Germinal center (tissue), 1 donor: ENCODE results near the gene UBE2F.
"Not testable (repeated sequence)": the region's sequence is repeated elsewhere in the genome, so short reads cannot be mapped to it uniquely, and the experiment has no call there.

Source experiments
- DNase-seq: peaks from one replicate; pipeline ENCODE4 v3.0.0; 2012; ENCODE audit warnings: mixed read lengths, low spot score

The UBE2F gene

DNA sequence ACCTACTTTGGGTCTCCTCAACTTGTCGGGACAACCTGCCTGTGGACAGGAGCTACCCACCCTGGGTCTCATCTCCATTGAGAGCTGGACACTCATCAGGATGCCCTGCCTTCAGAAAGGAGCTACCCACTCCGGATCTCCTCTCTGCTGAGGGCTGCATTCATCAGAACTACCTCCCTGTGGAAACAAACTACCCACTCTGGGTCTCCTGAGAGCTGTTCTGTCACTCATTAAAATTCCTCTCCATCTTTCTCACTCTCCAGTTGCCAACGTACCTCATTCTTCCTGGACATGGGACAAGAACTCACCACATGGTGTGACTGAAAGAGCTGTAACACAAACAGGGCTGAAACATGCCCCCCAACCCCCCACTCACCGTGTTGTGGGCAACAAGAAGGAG, 22.5 kb upstream of the UBE2F start:
- DNase-seq, result no peak

DNA sequence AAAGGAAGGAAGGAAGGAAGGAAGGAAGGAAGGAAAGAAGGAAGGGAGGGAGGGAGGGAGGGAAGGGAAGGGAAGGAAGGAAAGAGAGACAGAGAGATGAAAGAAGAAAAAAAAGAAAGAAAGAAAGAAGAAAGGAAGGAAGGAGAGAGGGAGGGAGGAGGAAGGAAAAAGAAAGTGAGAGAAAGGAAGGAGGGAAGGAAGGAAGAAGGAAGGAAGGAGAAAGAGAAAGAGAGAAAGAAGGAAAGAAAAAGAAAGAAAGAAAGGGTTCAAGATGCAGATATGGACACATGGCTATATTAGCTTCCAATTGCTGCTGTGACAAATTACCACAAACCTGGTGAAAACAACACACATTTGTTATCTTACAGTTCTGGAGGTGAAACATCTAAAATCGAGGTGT, 20.4 kb upstream of the UBE2F start:
- no peak for DNase-seq

DNA sequence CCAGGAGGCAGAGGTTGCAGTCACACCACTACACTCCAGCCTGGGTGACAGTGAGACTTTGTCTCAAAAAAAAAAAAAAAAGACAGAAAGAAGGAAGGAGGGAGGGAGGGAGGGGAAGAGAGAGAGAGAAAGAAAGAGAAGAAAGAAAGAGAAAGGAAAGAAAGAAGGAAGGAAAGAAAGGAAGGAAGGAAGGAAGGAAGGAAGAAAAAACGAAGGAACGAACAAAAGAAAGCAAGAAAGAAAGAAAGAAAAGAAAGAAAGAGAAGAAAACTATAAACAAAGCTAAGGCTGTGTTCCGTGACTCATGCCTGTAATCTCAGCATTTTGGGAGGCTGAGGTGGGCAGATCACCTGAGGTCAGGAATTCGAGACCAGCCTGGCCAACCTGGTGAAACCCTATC, 15.5 kb upstream of the UBE2F start:
- DNase-seq, result not testable (repeated sequence)

DNA sequence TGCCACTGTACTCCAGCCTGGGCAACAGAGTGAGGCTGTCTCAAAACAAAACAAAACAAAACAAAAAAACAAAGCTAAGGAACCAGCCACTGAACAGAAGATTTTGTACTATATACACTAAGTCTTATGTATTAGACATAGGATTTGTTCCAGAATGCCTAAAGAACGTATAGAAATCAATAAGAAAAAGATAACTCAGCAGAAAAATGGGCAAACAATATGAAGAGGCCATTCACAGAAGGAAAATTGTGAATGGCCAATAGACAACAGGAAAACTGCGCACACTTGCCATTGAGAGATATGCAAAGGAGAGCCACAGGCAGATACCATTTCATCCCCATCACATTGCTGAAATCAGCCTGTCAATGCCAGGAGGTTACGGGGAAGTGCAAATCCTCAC, 14.9 kb upstream of the UBE2F start:
- DNase-seq, result no peak

DNA sequence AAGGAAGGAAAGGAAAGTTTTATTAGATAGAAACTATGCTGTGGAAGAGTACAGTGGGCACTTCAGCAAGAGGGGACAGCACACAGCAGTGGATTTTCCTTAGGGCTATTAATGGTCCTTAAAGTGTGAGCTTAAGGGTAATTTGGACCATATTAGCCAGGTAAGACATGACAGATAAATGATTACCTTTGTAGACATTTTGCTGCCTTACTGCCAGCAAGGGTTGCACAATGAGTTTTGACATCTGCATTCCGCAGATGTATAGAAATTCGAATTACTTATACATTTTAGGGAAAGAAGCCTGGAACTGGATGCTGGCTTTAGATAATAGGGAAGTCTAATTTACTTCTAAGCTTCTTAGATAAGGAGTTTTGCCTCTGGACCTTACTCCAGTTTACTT, 14.0 kb upstream of the UBE2F start:
- DNase-seq, result no peak

DNA sequence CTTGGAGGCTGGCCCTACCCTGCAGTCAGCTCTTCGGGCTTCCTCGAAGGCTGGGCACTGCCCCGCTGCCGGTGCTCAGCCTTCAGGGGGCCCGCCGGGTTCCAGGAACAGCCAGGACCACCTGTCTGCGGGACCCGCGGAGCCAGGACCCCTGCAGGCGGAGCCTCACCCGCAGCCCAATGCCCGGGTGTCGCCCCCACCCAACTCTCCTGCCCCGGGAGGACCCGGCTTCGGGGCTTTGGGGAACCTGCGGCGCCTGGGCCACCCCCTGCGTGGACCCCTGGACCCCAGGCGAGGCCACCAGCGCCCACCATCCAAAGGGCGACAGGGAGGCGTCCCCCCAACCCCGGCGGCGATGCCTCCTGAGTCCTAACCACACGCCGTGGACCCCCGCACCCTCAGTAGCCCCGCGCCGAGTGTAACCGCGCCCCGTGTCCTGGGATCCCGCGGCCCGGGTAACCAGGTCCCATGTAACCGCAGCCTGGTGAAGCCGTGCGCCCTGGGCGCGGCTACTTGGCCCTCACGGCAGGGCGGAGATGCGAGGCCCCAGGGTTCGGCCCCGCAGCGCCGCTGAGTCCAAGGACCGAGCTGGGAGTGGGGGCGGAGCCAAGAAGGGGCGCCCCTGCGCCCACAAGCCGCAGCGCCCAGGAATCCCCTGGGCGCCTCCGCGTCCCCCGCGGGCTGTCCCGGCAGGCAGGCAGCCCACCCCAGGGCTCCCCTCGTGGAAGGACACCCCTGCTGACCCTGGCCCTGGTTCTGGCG, 11.0 kb upstream of the UBE2F start:
- no peak for DNase-seq

DNA sequence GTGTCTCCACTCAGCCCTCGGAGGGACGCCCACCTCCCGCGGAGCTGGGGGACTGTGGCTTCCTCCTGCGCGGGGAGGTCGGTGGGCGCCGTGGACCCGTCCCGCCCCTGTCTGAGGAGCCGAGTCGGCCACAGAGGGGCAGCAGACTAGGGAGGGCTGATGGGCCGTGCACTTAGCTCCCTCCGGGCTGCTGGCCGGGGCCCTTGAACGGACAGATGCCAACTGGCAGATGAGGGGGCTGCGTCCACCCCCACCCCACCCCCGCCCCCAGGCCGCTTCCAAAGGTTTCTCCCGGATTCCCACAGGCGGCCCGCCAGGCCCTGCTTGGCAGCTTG, 10.4 kb upstream of the UBE2F start:
- DNase-seq, result no peak

DNA sequence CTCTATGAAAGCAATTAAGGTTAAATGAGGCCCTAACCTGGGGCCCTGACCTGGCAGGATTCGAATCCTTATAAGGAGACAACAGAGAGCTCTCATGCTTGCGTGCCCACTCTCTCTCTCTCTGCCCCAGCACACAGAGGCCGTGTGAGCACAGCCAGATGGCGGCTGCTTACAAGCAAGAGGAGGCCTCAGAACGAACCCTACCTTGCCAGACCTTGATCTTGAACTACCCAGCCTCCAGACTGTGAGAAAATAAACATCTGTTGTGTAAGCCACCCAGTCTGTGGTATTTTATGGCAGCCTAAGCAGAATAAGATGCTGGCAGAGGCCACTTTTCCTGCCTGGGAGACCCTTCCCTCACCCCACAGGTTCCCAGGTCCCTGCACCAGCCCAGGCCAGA, 5.2 kb upstream of the UBE2F start:
- DNase-seq, result no peak

DNA sequence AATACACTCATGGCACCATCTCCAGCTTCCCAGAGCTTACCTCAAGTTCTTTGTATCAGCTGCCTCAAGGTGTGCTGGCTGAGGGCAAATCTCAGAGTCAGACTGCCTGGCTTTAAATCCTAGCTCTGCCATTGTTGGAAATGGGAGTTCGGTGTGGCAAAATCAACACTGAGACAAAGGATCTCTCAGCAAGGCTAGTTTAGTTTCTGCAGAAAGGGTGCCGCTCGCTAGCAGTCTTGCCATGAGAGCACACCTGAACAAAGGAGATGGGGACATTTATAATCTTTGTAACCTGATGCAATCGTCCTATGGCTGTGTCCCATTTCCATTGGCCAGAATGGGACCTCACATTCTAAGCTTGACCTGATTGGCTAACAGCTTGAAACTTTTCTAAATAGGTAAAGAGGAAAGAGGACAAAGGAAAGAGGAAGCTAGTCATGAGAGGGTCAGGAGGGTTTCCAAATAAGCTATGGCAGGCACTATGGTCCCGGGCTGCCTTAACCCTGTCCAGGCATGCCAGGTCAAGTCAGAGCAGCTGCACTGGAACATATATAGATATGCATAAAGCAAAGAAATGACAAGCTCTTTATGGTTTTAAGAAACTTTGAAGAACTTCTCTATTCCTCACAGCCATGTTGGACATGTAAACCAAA, 4.3 kb upstream of the UBE2F start:
- no peak for DNase-seq

DNA sequence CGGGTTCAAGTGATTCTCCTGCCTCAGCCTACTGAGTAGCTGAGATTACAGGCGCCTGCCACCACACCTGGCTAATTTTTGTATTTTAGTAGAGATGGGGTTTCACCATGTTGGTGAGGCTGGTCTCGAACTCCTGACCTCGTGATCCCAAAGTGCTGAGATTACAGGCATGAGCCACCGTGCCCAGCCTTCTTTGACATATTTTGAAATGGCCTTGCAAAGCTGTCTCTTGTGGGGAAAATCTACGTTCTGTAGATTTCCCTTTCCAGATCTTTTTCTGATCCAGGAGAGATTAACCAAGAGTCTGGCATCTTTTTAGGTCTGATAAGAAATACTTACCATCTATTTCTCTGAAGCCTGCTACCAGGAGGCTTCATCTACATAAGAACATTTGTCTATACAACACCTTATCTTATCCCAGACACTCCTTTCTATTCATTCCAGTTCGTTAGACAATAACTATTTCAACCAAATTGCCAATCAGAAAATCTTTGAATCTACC, 3.3 kb upstream of the UBE2F start:
- DNase-seq, result not testable (repeated sequence)

DNA sequence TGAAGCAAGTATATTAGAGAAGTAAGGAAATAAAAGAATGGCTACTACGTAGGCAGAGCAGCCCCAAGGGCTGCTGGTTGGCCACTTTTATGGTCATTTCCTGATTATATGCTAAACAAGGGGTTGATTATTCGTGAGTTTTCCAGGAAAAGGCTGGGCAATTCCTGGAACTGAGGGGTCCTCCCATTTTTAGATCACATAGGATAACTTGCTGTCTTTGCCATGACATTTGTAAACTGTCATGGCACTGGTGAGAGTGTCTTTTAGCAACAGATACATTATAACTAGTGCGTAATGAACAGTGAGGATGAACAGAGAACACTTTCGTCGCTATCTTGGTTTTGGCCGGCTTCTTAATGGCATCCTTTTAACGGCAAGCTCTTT, 2.6 kb upstream of the UBE2F start:
- no peak for DNase-seq

DNA sequence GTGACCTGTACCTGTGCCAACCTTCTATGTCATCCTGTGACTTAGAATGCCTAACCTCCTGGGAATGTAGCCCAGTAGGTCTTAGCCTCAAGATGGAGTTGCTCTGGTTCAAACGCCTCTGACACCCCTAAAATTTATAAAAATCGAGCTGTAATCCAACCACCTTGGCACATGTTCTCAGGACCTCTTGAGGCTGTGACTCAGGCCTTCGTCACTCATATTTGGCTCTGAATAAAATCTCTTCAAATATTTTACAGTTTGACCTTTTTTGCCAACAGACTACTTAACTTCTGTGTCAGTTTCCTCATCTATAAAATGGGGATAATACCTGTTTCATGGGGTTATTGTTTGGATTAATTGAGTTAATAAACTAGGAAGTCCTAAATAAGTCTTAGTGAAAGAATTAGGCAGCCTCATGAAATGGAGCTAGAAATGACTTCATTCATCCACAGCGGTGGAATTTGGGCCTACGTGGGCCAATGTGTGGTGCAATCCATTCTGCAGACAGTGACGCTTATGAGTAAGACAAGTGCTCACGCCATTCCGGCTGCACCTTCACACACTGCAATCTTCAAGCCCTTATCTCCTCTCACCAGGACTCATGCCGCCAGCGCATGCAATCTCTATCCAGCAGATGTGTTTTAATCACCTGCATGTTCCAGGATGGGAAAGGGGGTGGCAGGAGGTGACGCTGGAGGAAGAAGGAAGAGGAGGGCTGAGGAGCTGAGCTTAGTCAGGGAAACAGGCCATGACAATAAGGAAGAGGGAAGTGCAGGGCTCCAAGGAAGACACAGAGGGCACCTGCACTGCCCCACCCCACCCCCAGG, 2.0 kb upstream of the UBE2F start:
- DNase-seq, result no peak

DNA sequence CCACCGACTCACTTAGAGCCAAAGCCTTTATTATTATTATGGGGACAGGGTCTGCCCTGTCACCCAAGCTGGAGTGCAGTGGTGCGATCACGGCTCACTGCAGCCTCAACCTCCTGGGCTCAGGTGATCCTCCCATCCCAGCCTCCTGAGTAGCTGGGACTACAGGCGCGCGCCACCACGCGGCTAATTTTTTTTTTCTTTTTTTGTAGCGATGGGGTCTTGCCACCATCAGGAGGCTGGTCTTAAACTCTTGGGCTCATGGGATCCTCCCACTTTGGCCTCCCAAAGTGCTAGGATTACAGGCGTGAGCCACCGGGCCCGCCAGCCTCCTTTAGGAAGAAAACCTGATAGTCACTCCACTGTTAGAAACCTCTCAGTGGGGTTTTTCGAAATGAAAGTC, 970 bp upstream of the UBE2F start:
- not testable (repeated sequence) for DNase-seq

DNA sequence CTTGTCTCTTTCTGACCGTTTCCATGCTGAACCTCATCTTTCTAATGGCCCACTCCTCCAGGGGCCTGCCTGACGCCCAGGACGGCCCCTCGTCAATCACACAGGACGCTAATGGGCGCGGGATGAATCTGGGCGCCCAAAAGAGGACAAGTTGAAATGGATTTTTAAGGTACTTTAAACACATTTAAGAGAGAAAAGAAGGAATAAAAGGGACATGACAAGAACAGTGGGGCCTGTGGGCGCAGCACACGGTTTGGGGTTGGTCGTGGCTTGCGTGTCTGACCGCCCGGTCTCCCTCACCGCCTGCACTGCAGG, 607 bp upstream of the UBE2F start:
- DNase-seq, result no peak

DNA sequence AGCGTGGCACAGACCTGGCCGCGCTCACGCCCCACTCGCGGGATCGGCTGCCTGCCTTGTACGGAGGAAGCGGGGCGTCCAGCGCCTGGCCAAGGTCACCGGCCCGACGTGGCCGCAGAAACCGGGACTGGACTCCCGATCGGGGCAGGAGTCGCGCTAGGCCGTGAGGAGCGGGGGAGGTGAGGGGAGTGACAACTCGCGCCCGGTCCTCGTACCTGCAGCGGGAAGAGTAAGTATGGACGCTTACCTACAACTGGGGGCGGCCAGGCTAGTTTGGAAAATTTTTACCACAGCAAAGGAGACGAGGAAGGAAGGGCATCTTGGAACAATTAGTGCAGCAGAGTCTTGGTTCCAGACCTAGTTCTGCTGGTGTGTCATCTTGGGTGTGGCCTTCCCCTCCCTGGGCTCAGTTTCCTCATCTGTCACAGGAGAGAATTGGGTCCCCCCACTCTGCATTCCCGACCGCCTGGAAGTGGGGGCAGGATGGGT, 693 bp downstream of the UBE2F start:
- peak; percentile 18 for DNase-seq

DNA sequence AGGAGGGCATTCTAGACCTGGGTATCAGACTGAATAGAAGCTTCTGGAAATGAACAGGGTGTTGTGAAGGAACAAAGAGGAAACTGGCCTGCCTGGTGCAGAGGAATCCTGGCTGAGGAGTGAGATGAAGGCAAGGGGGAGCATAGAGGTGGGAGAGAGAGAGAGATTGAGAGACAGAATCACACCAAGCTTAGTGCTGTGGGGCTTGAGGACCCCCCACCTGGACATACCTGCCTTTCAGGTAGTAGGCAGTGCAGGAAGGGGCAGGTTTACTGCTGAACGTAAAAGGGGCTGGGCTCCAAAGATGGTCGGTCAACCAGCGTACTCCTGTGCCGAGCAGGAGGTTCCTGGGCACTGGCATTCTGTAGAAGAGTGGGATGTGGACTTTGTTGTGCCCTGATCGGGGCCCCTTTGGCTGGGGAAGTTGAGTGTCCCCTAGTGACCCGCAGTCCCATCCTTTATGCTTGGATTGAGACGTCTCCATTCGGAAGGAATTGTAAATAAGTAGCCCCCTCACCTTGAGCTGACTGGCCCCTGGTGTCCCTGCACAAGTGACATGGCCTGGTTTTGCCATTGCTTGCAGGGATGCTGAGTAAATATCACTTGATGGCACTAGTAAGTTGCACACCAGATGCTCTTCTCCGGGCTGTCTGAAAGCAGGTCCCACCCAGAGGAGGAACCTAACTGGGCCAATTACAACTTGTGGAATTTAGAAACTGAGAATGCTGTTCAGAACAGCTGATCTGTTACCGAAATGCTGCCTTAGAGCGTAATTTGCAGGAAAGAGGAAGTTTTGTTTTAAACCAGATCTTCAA, 1.4 kb downstream of the UBE2F start:
- peak; percentile 76 for DNase-seq

DNA sequence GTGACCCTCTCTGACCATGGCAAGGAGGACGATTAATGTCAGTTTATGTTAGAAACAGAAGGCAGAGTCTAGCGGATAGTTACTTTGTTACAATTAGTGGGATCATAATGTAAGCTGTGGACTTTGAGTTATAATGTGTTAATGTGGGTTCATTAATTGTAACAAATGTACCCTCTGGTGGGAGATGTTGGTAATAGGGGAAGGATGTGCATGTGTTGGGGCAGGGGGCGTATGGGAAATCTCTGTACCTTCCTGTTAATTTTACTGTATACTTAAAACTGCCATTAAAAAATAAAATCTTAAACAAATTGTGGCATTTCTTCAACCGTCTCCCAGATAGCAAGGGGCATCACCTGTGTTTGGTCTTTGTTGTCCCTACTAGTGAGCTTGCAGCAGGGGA, 4.8 kb downstream of the UBE2F start:
- no peak for DNase-seq

DNA sequence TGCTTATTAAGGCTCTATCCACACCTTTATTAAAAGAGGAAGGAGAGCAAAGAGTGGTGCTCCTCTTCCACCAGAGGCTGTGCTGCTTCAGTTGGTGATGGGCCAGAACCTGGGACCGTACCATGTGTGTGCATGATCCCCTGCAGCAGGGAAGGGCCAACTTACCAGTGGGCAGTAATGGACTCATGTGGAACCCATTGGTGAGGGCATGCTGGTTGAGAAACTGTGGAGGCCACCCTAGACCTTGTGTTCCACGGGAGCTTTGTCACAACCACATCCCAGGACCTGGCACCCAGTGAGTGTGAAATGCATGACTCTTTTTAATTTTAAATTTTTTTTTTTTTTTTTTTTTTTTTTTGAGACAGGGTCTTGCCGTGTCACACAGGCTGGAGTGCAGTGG, 5.4 kb downstream of the UBE2F start:
- no peak for DNase-seq

DNA sequence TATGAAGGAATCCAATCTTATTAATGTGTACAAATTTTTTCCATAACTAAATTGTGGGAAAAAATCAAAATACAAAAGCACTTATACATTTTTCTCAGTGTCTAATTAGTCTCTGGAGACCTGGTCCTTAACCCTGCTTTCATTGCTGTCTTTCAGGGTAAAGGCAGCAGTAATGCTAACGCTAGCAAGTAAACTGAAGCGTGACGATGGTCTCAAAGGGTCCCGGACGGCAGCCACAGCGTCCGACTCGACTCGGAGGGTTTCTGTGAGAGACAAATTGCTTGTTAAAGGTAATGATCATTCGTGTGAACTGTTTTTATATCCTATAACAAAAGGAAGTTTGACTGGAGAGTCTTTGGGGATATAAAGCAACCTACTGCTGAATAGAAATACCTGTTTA, 6.1 kb downstream of the UBE2F start:
- DNase-seq, result no peak

DNA sequence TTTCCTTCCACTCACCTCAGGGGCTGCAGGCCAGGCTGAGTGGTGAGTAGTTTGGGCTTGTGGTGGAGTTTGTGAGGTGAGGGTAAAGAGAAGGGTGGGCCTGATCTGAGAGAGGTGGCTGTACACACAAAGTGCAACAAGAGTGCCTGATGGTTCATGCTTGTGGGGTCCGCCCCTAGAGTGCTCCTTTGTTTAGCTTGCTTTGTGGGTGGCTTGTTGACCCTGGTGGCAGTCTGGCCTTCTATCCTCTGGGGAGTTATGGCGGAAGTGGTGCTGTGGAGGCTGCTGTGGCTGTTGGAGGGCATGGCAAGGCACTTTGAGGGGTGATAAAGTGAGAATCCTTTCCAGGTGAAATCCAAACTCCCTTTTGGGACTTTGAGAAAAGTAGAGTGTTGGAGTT, 10.6 kb downstream of the UBE2F start:
- DNase-seq, result no peak

DNA sequence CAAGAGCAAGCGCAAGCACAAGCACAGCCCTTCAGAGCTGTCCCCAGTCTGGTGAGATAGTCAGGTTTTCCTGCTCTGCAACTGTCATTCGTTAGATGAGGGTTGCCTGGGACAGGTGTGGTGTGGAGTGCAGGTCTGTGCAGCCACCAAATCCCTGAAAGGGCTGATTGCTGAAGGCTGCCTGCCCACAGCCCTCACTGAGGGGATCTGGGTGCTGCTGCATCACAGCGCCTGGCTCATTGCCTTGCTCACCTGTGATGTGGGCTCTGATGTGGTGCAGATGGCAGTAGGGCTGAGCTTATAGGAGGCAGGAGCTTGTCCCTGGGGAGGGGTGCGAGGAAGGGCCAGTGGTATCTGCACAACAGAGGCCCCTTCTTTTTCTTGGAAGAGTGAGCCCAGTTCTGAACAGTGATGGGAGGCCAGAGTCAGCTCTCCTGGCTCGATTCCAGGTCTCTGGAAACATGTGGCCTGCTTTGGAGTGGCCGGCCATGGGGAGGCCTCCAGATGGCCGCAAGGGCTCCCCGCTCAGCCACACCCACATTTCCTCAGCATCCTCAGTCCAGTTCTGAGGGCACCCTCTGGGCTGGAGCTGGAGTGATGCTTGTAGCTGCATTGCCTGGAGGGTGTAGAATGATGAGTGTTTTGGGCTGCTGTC, 11.4 kb downstream of the UBE2F start:
- no peak for DNase-seq

DNA sequence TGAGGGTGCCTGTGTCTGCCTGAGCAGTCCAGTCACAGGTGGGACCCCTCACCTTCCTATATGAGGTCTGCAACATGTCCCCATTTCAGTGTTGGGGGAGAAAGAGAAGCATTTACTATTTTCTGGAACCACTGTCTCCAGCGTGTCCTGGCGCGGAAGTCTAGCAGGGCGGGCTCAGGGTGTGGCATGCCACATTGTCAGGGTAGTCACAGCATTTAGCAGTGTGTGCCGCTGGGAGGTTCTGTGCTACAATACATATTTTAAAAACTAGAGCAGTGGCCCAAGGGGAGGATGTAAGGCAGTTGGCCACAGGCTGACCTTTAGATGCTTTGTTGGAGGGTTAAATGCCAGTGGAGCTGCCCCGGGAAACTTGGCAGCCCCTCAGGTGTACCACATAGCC, 12.5 kb downstream of the UBE2F start:
- DNase-seq, result no peak
